Osteoblast (primary cell): ENCODE measurements around the gene C1S. TPM values are rescaled to one million over a fixed set of nuclear protein-coding genes. Genes with fewer than 3 reads are reported as not detected.
A peak's percentile ranks its signal among the peaks of the same experiment; 100 is the strongest.

Experiments used
- DNase-seq: peaks from one replicate; pipeline ENCODE4 v3.0.0; 2011; ENCODE audit warnings: low spot score, mixed read lengths; ENCODE audit not compliant: insufficient read length; ENCODE audit errors: missing footprints
- H2AFZ ChIP-seq: 2 replicates; pipeline ENCODE4 v1.6.0; 2011; ENCODE audit warnings: mild to moderate bottlenecking, low read length
- H3K27ac ChIP-seq: 2 replicates; pipeline ENCODE4 v1.5.1; 2011; ENCODE audit warnings: mild to moderate bottlenecking, low read depth, low read length, moderate library complexity
- H3K27me3 ChIP-seq: 2 replicates; pipeline ENCODE4 v1.6.0; 2012; ENCODE audit warnings: mild to moderate bottlenecking, control low read depth, inconsistent platforms, low read length, moderate library complexity; ENCODE audit not compliant: insufficient read depth
- H3K36me3 ChIP-seq: 2 replicates; pipeline ENCODE4 v1.5.1; 2011; ENCODE audit warnings: mild to moderate bottlenecking, low read length, control low read depth, moderate library complexity; ENCODE audit not compliant: insufficient read depth
- H3K4me1 ChIP-seq: 2 replicates; pipeline ENCODE4 v1.5.1; 2011; ENCODE audit warnings: mild to moderate bottlenecking, low read length, control low read depth, moderate library complexity; ENCODE audit not compliant: insufficient read depth
- H3K4me2 ChIP-seq: 2 replicates; pipeline ENCODE4 v1.6.0; 2011; ENCODE audit warnings: mild to moderate bottlenecking, low read length; ENCODE audit not compliant: insufficient read depth
- H3K4me3 ChIP-seq: fragments of 200-600 bp; sonication (generic); 3 replicates; pipeline ENCODE4 v1.5.1; 2012; ENCODE audit warnings: mild to moderate bottlenecking, low read length, inconsistent platforms; ENCODE audit not compliant: insufficient read depth
- H3K79me2 ChIP-seq: 2 replicates; pipeline ENCODE4 v1.6.0; 2012; ENCODE audit warnings: mild to moderate bottlenecking, low read length, control low read depth, inconsistent platforms; ENCODE audit not compliant: insufficient read depth
- H3K9me3 ChIP-seq: 2 replicates; pipeline ENCODE4 v1.5.1; 2011; ENCODE audit warnings: low read depth, low read length, control low read depth
- H4K20me1 ChIP-seq: 2 replicates; pipeline ENCODE4 v1.6.0; 2012; ENCODE audit warnings: mild to moderate bottlenecking, low read length, control low read depth; ENCODE audit not compliant: insufficient read depth
- CTCF ChIP-seq: IDR thresholded peaks from 2 replicates; pipeline ENCODE4 v1.5.1; 2011; ENCODE audit warnings: mild to moderate bottlenecking, low read depth, low read length, moderate library complexity; ENCODE audit errors: extremely low read depth
- total RNA-seq: library from RNA; depleted of rRNA; stranded (reverse); fragments of >200 nt; gene quantifications from 2 replicates; pipeline ENCODE4 v1.2.3, GENCODE V29; 2012

Gene C1S
- total RNA-seq, 1 donor = 443 TPM

- Histone ChIP-seq H3K9me3 (no peaks in the 10 kb centered on the region), H2AFZ (peak within 1 kb of the TSS; percentile 95), H4K20me1 (peaks cover 3% of the 10 kb centered on the region), H3K36me3 (no peaks in the 10 kb centered on the region), H3K4me3 (peak within 1 kb of the TSS; percentile 96), H3K27ac (peak within 1 kb of the TSS; percentile 71), H3K27me3 (no peaks in the 10 kb centered on the region), H3K4me1 (peaks cover 13% of the 10 kb centered on the region), H3K79me2 (no peaks in the 10 kb centered on the region), H3K4me2 (peak within 1 kb of the TSS; percentile 91)
- DNase-seq = peak; percentile 99
- TF ChIP-seq CTCF = peak; percentile 74
Measured at GRCh38 chr12:7018350-7019042, 42.0 kb upstream of the C1S start, which contains the start of gene LPCAT3. LPCAT3 (minus strand) TSS chr12:7018476; CDS start chr12:7018424, 52 bp downstream.

- Histone ChIP-seq H3K4me3 (peak overlapping the region; percentile 96), H3K4me1 (peaks cover 13% of the 10 kb centered on the region), H3K79me2 (no peaks in the 10 kb centered on the region), H3K36me3 (no peaks in the 10 kb centered on the region), H3K27me3 (no peaks in the 10 kb centered on the region), H3K4me2 (peak overlapping the region; percentile 91), H2AFZ (peak overlapping the region; percentile 14), H3K9me3 (no peaks in the 10 kb centered on the region), H4K20me1 (peaks cover 3% of the 10 kb centered on the region), H3K27ac (peak overlapping the region; percentile 24)
- no peak for DNase-seq
- TF ChIP-seq CTCF = no peak
Measured at GRCh38 chr12:7019043-7019569, 41.4 kb upstream of the C1S start.

- peaks cover 13% of the 10 kb centered on the region for H3K4me1 ChIP-seq
- no peaks in the 10 kb centered on the region for H3K27me3 ChIP-seq
- H3K4me2 ChIP-seq = no peak overlapping the region
- H3K4me3 ChIP-seq = no peak overlapping the region
- H3K27ac ChIP-seq = no peak overlapping the region
- no peaks in the 10 kb centered on the region for H3K36me3 ChIP-seq
- no peak for TF ChIP-seq CTCF
- H3K79me2 ChIP-seq = no peaks in the 10 kb centered on the region
- H4K20me1 ChIP-seq = no peaks in the 10 kb centered on the region
- DNase-seq = no peak
- H3K9me3 ChIP-seq = no peaks in the 10 kb centered on the region
- H2AFZ ChIP-seq = no peak overlapping the region
Measured at GRCh38 chr12:7021956-7022355, 38.6 kb upstream of the C1S start.

GRCh38 chr12:7023114-7023513, 37.4 kb upstream of the C1S start:
- Histone ChIP-seq H3K4me3 (no peak overlapping the region), H3K9me3 (no peaks in the 10 kb centered on the region), H3K36me3 (no peaks in the 10 kb centered on the region), H4K20me1 (no peaks in the 10 kb centered on the region), H3K27me3 (no peaks in the 10 kb centered on the region), H2AFZ (no peak overlapping the region), H3K79me2 (no peaks in the 10 kb centered on the region), H3K27ac (no peak overlapping the region), H3K4me1 (peaks cover 8% of the 10 kb centered on the region), H3K4me2 (no peak overlapping the region)
- no peak for TF ChIP-seq CTCF
- no peak for DNase-seq
